Caki2 (cell line): ENCODE results near the gene GAK. TPM values are rescaled to one million over a fixed set of nuclear protein-coding genes. Genes with fewer than 3 reads are reported as not detected.
A peak's percentile ranks its signal among the peaks of the same experiment; 100 is the strongest.

Experiments used
- DNase-seq: peaks from one replicate; pipeline ENCODE4 v3.0.0-alpha.2; 2015; ENCODE audit warnings: low read depth
- in situ Hi-C: cut with HindIII; loops from 2 replicates; pipeline ENCODE4 v1.10.0; 2016; ENCODE audit warnings: low sequenced_read_pairs, low pct_unique_long_range_greater_than_20kb, mixed read lengths
- total RNA-seq: library from RNA; depleted of rRNA; stranded (reverse); fragments of >200 nt; shearing (Covaris generic); gene quantifications from 2 replicates; pipeline ENCODE4 v1.2.3, GENCODE V29; 2014; ENCODE audit warnings: low replicate concordance

Gene GAK
- total RNA-seq, 1 experiment from 2014 or later = 61.6 TPM

DNA sequence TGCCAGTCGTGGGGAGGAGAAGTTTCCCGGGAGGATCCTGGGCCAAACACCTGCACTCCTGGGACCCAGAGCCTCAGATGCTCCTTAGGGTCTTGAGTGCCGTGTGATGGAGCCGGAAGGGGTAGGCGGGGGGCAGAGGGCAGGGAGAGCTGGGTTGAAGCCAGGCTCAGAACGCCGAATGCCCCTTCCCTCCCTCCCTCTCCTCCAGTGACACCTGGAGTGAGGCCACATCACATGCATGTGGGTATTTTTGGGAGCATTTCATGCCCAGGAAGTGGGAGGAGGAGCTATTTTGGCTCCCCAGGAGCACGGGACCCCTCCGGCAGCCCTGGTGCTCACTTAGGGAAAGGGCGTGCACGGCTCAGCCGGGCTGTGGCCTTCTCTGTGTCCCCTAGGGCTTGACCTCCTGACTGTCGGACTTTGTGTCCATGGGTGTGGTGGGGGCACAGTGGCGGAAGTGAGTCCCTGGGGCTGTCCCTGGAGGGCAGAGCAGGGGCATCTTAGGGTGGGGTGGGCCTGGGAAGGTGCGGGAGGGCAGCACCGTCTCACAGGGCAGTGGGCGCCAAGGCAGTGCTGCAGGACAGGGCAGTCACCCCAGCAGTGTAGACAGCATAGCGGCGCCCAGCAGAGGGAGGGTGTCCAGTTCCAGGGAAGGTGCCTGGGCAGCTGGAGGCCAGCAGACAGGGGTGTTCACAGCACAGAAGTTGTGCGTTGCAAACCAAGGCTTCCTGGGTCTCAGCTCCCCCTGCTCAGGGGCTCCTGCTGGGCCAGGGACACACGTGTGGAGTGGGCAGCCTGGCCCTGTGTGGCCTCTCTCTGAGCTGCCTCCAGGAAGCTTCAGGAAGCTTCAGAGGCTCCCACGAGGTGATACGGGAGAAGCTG is 101.3 kb downstream of the GAK start:
- in situ Hi-C loops = no loop called here
- DNase-seq = no peak

DNA sequence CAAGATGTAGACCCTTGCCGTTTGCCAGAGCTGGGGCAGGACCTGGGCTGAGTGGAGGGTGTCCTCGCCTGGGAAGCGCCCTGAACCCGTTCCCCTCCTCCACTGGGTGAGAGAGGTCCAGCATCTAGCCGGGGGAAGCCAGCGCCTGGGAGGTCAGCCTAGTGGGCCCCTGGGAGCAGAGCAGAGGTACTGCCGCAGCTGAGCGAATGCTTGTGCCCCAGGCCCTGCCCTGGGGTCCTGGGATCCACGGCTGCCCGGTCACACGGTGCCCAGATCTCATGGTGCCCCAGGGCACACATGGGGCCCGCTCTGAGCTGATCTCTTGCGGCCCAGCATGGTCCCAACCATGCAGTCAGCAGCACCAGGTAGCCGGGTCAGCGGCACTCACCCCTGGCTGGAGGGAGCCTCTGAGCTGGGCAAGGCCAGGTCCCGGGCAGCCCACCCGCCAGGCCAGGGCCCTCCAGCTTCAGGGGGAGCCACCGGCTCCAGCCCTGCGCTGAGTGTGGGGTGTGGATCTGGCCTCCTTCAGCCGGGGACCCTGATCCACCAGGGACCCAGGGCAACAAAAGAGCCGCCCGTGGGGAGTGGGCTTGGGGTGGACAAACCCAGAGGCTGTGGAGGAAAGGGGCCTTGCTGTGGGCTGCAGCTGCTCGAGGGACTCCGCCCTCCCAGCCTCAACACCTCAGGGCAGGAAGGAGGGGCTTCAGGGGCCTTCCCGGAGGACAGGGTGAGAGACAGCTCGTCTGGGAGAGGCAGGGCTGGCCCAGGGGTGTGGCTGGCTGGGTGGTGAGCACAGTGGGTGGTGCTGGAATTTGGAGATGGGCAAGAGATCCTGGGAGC is 102.1 kb downstream of the GAK start:
- in situ Hi-C loops = no loop called here
- DNase-seq = no peak

DNA sequence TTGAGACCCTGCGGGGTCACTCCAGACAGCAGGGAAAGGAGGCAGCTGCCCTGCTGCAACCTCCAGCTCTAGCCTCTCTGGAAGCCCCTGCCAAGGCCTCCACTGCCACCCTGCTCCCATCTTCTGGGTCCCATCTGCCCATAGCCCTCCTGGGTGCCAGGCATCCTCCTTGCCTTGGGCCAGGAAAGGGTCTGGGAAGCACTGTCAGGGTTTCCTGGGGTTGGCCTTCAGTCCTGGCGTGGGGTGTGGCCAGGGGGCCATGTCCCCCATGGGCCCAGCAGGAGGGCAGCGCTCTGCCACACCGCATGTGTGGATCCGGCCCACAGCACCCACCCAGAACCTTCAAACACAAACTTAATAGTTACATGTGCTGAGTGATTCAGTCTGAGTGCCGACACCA is 102.8 kb downstream of the GAK start:
- in situ Hi-C loops = no loop called here
- DNase-seq = no peak

DNA sequence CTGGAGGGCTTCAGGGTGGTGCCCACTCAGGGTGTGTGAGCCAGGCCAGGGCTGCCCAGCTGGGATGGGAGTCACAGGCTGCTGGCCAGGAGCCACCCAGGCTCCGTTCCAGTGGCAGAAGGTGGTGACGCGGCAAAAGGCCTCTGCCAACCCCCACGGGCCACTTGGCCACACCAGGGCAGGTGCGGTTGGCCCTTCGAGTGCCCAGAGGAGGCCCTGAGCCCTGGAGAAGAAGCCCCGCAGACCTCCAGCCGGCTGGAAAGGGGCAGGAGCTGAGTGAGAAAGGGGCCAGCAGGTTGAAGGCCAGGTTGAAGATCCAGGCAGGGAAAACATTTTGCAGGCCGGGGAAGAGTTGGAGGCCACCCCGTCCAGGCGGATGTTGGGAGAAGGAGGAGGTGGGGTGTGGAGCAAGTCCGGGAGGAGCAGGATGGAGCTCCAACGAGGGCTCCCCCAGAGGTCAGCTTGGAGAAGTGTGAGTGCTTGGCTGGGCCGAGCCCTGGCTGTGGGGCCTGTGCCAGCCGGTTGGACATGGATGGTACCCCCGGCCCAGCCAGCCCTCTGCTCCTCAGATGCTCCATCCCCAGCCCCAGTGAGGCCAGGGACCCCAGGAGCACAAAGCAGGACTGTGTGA is 103.4 kb downstream of the GAK start:
- no peak for DNase-seq
- in situ Hi-C loops = no loop called here

DNA sequence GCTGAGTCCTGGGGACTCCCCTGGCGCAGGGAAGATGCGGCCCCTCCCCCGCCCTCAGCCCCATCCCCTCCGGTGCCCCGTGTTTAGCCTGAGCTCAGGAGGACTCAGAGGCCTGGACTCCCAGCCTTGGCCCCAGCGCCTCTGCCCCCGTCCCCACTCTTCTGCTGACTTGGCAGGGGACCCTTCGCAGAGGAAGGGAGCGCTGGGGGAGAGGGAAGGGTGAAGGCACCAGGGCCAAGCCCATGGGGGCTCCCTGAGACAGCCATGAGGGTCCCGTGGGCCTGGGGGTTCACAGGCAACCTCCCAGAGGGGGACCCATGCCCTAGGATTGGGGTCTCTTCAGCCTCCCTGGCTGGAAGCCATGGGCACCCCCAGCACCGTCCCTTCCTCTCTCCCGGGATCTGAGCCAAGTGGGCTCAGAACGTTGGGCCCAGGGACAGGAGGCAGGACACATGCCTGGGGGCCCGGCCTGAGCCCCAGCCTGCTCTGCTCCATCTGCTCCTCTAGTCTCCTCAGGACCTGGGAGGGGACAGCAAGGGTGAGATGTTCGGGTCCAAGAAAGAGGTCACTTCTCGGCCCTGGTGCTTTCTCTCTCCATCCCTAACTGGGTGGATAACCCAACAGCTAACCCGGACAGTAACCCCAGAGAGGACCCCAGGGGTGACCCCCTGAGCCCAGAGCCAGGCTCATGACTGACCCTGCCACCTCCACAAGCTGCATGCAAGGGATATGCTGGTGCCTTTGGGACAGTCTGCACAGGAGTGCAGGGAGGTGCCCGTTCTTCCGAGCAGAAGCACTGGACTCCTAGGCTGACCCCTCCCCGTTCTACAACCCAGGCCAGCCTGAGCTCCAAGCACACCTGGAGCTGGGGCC is 104.7 kb downstream of the GAK start:
- in situ Hi-C loops = no loop called here
- DNase-seq = no peak

DNA sequence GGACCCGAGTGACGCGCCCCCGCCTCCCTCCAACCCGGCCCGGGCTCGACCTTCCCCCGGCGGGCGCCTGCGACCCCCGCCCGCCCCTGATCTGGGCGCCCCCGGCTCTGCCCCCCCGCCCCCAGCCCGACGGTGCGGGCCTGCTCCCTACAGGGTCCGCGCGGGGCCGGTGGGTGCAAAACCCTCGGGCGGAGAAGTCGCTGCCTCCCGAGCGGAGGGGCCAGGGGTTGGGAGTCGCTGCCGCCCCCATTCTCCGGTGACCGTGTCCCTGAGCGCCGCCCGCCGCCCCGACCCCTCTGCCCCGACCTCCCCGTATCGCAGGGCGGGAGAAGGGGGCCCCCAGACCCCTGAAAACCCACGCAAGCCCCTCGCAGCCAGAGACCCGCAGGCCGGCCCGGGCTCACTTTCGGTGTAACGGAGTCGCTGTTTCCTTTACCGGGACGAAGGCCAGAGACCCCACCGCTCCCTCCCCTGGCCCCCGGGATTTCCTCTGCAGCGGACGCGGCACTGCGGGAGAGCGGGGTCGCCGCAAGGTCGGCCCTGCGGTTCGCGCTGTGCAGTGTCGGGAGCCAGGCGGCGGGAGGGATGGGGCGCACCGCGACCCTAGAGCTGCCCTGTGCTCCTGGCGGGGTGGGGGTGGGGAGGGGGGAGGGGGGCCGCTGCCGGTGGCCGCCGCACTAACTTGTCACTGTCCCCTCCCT is 105.5 kb downstream of the GAK start:
- in situ Hi-C loops = no loop called here
- no peak for DNase-seq

DNA sequence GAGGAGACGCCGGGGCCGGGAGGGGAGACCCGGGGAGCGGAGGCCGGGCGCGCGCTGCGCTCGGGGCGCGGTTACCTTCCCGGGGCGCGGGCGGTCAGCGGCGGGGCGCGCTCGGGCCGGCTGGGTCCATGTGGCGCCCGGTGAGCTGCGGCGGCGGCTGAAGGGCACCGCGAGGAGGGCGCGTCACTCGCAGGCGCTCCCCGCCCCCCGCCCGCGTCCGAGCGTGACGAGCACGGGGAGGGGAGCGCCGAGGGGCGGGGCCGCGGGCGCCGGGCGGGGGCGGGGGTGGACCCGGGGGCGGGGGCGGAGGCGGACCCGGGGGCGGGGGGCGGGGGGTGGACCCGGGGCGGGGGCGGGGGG is 106.2 kb downstream of the GAK start, which contains the start of gene CPLX1:
CPLX1 (minus strand) TSS at position 159 of the 360 bp plus-strand sequence. CDS start 1,607 bp downstream, outside the sequence.
- in situ Hi-C loops = no loop called here
- DNase-seq = peak; percentile 41

DNA sequence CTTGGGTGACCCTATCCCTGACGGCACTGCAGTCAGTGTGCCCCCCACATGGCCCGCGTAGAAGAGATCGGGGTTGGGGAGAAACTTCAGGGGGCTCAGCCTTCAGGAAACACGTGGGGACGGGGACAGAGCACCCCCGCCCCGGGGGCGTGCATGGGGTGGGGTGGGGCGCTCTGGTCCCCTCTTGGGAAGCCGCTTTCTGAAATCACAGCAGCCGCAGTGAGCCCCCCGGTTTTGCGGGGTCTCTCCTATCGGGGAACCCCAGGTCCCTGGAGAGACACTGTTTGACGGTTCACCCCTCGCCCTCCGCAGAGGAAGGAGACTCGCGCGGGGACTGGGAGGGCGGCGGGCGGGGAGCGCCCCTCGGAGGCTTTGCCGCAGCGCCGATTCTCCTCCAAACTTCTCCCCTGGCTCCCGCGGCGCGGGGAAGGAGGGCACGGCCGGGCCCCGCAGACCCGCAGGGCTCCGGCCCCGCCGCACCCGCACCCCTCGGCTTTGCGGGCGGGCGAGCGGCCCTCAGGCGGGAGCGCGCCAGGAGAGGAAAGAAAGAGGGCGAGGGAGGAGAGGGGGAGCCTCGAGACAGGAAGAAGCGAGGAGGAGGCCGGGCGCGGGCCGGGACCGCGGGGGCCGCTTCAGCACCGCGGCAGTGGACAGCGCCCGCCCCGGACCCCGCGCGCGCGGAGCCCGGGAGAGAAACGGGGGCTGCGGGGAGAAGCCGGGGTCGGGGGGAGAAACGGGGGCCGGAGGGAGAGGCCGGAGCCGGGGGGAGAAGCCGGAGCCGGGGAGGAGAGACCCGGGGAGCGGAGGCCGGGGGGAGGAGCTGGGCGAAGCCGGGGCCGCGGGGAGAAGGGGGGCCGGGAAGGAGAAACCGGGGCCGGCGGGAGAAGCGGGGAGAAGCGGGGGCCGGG is 106.8 kb downstream of the GAK start:
- in situ Hi-C loops = no loop called here

DNA sequence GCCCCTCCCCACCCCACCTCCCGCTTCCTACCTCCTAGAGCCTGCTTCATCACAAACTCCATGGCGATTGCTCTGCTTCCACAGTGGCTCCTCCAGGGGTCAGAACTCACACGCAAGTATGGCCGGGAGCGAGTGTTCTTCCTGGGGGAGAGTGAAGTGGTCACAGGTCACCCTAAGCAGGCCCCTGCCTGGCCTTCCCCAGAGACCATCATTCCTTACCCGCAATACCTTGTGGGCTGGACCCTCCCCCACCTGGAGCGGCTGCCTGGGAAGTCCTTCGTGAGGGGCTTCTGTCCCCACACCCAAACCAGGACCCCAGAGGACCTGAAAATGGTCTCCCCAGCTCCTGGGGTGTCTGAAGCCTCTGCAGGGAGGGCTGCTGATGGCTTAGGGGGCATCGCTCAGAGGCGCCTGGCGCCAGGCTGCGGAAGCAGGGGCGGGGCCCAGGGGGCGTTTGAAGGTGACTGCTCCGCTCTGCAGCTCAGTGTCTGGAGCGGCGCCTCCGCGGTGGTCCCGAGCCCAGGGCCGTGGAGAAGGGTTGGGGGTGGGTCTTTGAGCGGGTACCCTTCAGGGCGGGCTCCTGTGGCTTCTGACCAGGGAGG is 107.6 kb downstream of the GAK start:
- no peak for DNase-seq
- in situ Hi-C loops = no loop called here

More for the DNA sequence above, 106.8 kb downstream of the GAK start:
- DNase-seq = peak; percentile 54

DNA sequence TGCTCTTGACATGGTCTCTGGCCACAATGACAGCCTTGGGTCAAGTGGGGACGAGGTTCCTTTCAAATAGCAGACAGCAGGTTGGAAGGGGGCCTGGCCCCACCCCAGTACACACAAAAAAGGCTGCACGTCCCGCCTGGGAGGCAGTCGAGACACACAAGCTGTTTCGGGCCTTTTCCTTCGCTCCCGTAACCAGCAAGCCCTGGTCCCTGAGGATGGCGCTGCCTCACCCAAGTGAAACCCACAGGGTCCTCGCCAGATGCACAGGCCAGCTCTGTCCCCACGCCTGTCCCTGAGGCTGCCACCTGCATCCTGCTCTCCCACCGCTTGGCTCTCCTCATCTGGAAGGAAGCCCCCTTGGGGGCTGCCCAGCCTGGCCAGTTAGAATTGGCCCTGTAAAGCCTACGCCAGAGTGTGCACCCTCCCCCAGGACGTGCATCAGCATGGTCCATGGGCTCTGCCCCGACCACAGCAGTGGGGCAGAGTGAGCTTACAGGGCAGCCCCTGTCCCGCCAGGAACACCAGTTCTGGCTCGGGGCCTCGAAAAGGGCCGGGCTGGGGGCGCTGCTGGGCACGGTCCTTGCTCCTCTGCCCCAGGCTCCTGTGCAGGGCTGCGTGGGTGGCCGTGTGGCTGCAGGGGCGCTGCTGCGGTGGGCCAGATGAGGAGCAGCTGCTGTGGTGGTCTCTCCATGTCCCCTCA is 108.2 kb downstream of the GAK start:
- in situ Hi-C loops = no loop called here
- DNase-seq = no peak

DNA sequence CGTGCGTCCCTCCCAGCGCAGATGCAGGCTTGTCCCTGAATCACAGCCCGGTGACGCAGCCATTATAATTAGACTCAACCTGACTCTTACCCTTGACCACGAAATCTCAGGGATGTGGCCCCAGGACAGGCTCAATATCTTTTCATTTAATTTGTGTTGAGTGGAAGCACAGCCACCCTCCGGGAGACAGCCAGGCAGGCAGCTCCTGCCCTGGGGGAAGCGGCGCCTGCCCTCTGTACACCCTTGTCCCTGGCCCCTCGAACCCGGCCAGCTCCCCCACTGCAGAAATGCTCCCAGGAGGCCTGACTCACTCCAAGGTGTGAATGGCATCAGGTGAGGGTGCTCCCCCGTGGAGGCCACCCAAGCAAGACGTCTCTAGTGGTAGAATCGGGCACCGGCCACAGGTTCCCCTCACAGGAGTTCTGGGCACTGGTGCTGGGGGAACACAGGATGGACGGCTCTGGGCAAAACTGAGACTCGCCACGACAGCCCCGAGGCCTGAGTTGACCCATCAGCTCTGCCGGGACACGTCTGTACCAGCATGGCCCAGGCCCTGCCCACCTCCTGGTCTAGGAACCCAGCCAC is 108.8 kb downstream of the GAK start:
- no peak for DNase-seq
- in situ Hi-C loops = no loop called here

DNA sequence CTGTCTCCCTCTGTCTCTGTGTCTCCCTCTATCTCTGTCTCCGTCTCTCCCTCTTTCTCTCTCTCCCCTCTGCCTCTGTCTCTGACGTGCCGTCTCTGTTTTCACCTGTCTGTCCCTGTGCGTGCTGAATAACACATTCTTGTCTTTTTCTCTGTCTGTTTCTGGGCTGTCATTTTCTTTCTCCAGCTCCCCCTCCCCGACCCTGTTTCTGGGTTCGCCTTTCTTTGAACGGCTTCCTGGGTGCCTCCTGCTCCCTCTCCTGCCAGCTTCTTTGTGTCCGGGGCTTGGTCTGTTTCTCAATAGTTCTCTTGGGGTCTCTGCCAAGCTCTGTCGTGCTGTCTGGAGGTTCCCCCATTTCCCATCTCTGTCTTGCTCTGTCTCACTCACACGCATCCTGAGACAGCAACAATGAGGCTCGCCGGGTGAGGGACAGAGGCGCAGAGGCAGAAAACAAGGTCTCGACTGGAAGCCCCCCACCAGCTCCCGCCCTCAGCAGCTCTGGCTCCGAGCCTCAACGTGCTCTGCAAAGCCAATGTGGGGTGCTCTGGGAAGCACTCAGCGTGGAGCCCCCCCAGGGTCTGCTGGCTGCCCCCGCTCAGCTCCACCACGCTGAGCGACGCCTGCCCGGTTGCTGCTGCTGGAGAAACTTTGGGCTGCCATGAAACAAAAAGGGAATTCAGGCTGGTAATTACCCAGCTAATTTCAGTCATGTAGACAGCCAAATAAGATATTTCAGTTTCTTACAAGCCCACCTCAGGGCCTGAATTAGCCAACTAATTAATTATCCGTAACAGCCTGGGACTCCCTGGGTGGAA is 109.5 kb downstream of the GAK start:
- in situ Hi-C loops = no loop called here
- DNase-seq = no peak

DNA sequence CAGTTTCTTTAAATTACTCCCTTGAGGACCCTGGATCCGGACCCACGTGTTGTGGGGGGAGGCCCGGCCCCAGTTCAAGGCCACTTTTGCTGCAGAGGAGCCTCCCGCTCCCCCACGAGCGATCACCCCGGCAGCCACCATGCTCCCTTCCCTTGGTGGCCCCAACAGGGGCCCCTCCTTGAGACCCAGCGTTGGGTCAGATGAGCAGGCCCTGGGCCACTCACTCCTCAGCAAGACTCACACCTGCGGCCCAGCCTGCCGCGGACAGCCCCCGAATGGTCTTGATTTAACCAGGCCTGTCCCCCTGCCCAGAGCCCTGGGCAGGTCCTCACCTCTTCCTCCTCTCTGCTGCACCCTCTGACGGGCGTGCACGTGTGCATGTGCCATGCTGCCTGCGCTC is 110.5 kb downstream of the GAK start:
- in situ Hi-C loops = no loop called here
- DNase-seq = no peak

DNA sequence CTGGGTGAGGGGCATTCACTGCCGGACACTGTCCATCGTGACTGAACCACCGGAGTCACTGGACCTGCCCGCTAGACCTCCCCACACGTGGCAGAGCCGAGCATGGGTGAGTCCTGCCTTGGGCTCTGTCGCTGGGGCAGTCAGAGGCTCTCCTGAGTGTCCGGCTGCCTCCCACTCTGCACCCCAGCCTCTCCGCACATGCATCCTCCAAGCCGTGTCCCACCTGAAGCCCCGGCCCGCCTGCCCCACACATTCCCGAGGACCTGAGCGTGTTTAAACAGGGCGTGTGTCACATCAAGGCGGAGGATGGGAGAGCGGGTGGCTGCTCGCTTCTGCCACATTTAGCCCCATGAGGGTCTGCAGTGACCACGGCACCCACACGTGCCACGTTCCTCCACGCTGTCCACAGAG is 110.9 kb downstream of the GAK start:
- in situ Hi-C loops = no loop called here
- DNase-seq = no peak
